ENCODE data around the gene DPF3. TPM values are rescaled to one million over a fixed set of nuclear protein-coding genes. Genes with fewer than 3 reads are reported as not detected.

Gene DPF3
- total and polyA plus RNA-seq, 2 experiments from 2014 or later = 6.8 to 7.9 TPM

DNA sequence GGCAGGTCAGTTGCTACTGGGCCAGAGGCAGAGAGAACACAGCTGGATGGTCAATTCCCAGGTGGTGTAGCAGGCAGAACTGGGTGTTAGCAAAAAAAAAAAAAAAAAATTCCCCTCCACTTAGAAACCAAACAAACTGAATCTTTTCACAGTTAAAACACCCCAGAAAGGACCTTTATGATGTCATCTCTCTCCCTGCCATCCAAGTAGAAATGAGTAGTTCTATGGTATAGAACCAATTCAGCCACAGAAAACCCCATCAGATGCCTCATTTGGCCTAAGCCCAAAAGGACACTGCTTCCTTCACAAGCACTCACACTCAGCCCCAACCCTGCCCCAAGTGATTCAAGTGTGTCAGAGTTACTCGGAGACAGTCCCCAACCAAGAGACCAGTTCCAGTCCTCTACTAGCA, 230.8 kb downstream of the DPF3 start:
- in situ Hi-C loops (cut with MboI) = no loop called here
- Histone ChIP-seq H2AFZ (no peak overlapping the region), H3K4me3 (no peak overlapping the region), H3K4me2 (ENCODE audit: unreplicated experiment) (no peak overlapping the region), H3K9me3 (ENCODE audit: low read depth) (no peaks in the 10 kb centered on the region), H3F3A (ENCODE audit: insufficient read depth) (peaks cover 35% of the 10 kb centered on the region), H3K36me3 (ENCODE audit: low read depth) (no peaks in the 10 kb centered on the region), H3K4me1 (ENCODE audit: insufficient read depth) (peaks cover 34% of the 10 kb centered on the region), H3K27me3 (replicated peaks; ENCODE audit: insufficient read depth) (no peaks in the 10 kb centered on the region), H3K79me2 (ENCODE audit: insufficient read depth) (no peaks in the 10 kb centered on the region), H3K9me2 (ENCODE audit: insufficient read depth) (no peaks in the 10 kb centered on the region), H4K20me1 (ENCODE audit: insufficient read depth) (no peaks in the 10 kb centered on the region), H3K27ac (no peak overlapping the region), H3K9ac (no peak overlapping the region)
- TF ChIP-seq EZH2 (IDR thresholded peaks at IDR 0.05; ENCODE audit: insufficient read depth, poor library complexity, severe bottlenecking) = no peak
- TF ChIP-seq EZH2phosphoT487 (IDR thresholded peaks at IDR 0.05; ENCODE audit: insufficient read depth, low read depth) = no peak
- 75 to 91% methylated on average over 1 of the region's 1 CpG for WGBS, 2 experiments (ENCODE audit: low coverage in 1 of 2, low lambda C conversion rate in 2 of 2, missing lambda C conversion rate in 2 of 2)
- no peak for DNase-seq

- WGBS, 2 experiments (ENCODE audit: low coverage in 1 of 2, low lambda C conversion rate in 2 of 2, missing lambda C conversion rate in 2 of 2) = 90% methylated on average over 2 of the region's 2 CpGs
- no peaks in the 10 kb centered on the region for H3K9me3 ChIP-seq (ENCODE audit: low read depth)
- TF ChIP-seq EZH2 (IDR thresholded peaks at IDR 0.05; ENCODE audit: insufficient read depth, poor library complexity, severe bottlenecking) (no peak), EZH2phosphoT487 (IDR thresholded peaks at IDR 0.05; ENCODE audit: insufficient read depth, low read depth) (no peak)
- H3K9me2 ChIP-seq (ENCODE audit: insufficient read depth) = no peaks in the 10 kb centered on the region
- no peak for DNase-seq
- in situ Hi-C loops (cut with MboI) = no loop called here
- no peaks in the 10 kb centered on the region for H3K27me3 ChIP-seq (replicated peaks; ENCODE audit: insufficient read depth)
- no peak overlapping the region for H3K27ac ChIP-seq
- H3F3A ChIP-seq (ENCODE audit: insufficient read depth) = peaks cover 34% of the 10 kb centered on the region
- no peaks in the 10 kb centered on the region for H3K36me3 ChIP-seq (ENCODE audit: low read depth)
- H3K4me3 ChIP-seq = no peak overlapping the region
- no peak overlapping the region for H2AFZ ChIP-seq
- H4K20me1 ChIP-seq (ENCODE audit: insufficient read depth) = no peaks in the 10 kb centered on the region
- no peaks in the 10 kb centered on the region for H3K79me2 ChIP-seq (ENCODE audit: insufficient read depth)
- H3K4me2 ChIP-seq (ENCODE audit: unreplicated experiment) = no peak overlapping the region
- H3K9ac ChIP-seq = no peak overlapping the region
- H3K4me1 ChIP-seq (ENCODE audit: insufficient read depth) = peaks cover 30% of the 10 kb centered on the region
Measured at GRCh38 chr14:72662214-72662613, 231.7 kb downstream of the DPF3 start.

GRCh38 chr14:72657214-72657921, 236.5 kb downstream of the DPF3 start:
- Histone ChIP-seq H3K9me3 (ENCODE audit: low read depth) (no peaks in the 10 kb centered on the region), H3K36me3 (ENCODE audit: low read depth) (no peaks in the 10 kb centered on the region), H3K4me3 (no peak overlapping the region), H3K27me3 (replicated peaks; ENCODE audit: insufficient read depth) (no peaks in the 10 kb centered on the region), H2AFZ (no peak overlapping the region), H3K9me2 (ENCODE audit: insufficient read depth) (no peaks in the 10 kb centered on the region), H3K4me2 (ENCODE audit: unreplicated experiment) (no peak overlapping the region), H3K27ac (no peak overlapping the region), H3F3A (ENCODE audit: insufficient read depth) (peaks cover 11% of the 10 kb centered on the region; the same call in 1 of the 2 replicates), H3K4me1 (ENCODE audit: insufficient read depth) (peaks cover 8% of the 10 kb centered on the region), H3K79me2 (ENCODE audit: insufficient read depth) (no peaks in the 10 kb centered on the region), H4K20me1 (ENCODE audit: insufficient read depth) (no peaks in the 10 kb centered on the region), H3K9ac (no peak overlapping the region)
- TF ChIP-seq EZH2phosphoT487 (IDR thresholded peaks at IDR 0.05; ENCODE audit: insufficient read depth, low read depth) (no peak), EZH2 (IDR thresholded peaks at IDR 0.05; ENCODE audit: insufficient read depth, poor library complexity, severe bottlenecking) (no peak)
- 60 to 65% methylated on average over 1 of the region's 1 CpG for WGBS, 2 experiments (ENCODE audit: low coverage in 1 of 2, low lambda C conversion rate in 2 of 2, missing lambda C conversion rate in 2 of 2)
- in situ Hi-C loops (cut with MboI) = no loop called here
- DNase-seq = no peak

- Histone ChIP-seq H3K9me3 (ENCODE audit: low read depth) (no peaks in the 10 kb centered on the region), H4K20me1 (ENCODE audit: insufficient read depth) (no peaks in the 10 kb centered on the region), H3K79me2 (ENCODE audit: insufficient read depth) (no peaks in the 10 kb centered on the region), H3K9me2 (ENCODE audit: insufficient read depth) (no peaks in the 10 kb centered on the region), H3K27me3 (replicated peaks; ENCODE audit: insufficient read depth) (no peaks in the 10 kb centered on the region), H3K36me3 (ENCODE audit: low read depth) (no peaks in the 10 kb centered on the region), H3F3A (ENCODE audit: insufficient read depth) (peaks cover 13% of the 10 kb centered on the region), H3K4me3 (no peak overlapping the region), H2AFZ (no peak overlapping the region), H3K4me1 (ENCODE audit: insufficient read depth) (peaks cover 29% of the 10 kb centered on the region), H3K9ac (no peak overlapping the region), H3K27ac (no peak overlapping the region), H3K4me2 (ENCODE audit: unreplicated experiment) (no peak overlapping the region)
- WGBS, 2 experiments (ENCODE audit: low coverage in 1 of 2, low lambda C conversion rate in 2 of 2, missing lambda C conversion rate in 2 of 2) = 41 to 51% methylated on average over 8 of the region's 8 CpGs
- TF ChIP-seq EZH2phosphoT487 (IDR thresholded peaks at IDR 0.05; ENCODE audit: insufficient read depth, low read depth) = no peak
- peak; percentile 17 for DNase-seq
- in situ Hi-C loops (cut with MboI) = no loop called here
Measured at GRCh38 chr14:72653026-72653425, 240.9 kb downstream of the DPF3 start.

Data from GM23248 (cell line).